Sigmoid colon (tissue), 3 donors: ENCODE data around the gene ARL13B.

Experiments used
- POLR2A ChIP-seq, 2 donors: fragments of 450-650 bp; IDR thresholded peaks; one replicate each; pipeline ENCODE4 v1.6.1; 2016; ENCODE audit warnings: antibody characterized with exemption in 2 of 2, mild to moderate bottlenecking in 2 of 2, moderate library complexity in 2 of 2
- TF ChIP-seq, protein P1 (sequence below), 4 experiments: fragments of 450-650 bp in 3 of 4; fragments of 200-600 bp in 1 of 4; IDR thresholded peaks; one replicate each; pipeline ENCODE4 v1.5.1; 2016 to 2019; ENCODE audit warnings: antibody characterized with exemption in 4 of 4, mild to moderate bottlenecking in 3 of 4, moderate library complexity in 2 of 4

DNA sequence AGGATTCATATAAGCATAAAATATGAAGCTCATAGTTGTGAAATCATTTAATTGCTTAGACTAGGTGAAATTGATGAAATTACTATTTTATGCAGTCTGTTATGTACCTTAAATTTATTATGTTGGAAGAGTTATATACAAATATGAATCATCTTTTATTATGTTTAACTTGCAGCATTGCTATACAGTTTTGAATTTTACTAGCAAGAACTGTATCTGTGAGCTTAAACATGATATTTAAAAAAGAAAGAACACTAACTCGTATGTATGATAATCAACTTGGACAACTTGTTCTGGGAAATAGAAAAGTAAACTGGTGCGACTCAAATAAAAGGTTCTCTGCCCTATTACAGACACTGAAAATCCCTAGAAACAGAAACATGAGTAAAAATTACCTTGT, 46.7 kb downstream of the ARL13B start:
- TF ChIP-seq, protein P1, sequence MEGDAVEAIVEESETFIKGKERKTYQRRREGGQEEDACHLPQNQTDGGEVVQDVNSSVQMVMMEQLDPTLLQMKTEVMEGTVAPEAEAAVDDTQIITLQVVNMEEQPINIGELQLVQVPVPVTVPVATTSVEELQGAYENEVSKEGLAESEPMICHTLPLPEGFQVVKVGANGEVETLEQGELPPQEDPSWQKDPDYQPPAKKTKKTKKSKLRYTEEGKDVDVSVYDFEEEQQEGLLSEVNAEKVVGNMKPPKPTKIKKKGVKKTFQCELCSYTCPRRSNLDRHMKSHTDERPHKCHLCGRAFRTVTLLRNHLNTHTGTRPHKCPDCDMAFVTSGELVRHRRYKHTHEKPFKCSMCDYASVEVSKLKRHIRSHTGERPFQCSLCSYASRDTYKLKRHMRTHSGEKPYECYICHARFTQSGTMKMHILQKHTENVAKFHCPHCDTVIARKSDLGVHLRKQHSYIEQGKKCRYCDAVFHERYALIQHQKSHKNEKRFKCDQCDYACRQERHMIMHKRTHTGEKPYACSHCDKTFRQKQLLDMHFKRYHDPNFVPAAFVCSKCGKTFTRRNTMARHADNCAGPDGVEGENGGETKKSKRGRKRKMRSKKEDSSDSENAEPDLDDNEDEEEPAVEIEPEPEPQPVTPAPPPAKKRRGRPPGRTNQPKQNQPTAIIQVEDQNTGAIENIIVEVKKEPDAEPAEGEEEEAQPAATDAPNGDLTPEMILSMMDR (IDR thresholded peaks at IDR 0.05): no peak
- no peak for TF ChIP-seq POLR2A (IDR thresholded peaks at IDR 0.05)
